ENCODE results near the gene PTPRN2. TPM values are rescaled to one million over a fixed set of nuclear protein-coding genes. Genes with fewer than 3 reads are reported as not detected.

Gene PTPRN2
- total and polyA plus RNA-seq, 7 donors = 3.2 to 7.1 (median 5.5) TPM

GRCh38 chr7:157827863-157828160 lies 759.8 kb downstream of the PTPRN2 start:
- intact Hi-C loops (cut with DNase I) = no loop called here
- TF ChIP-seq CTCF (IDR thresholded peaks at IDR 0.05) = no peak
- TF ChIP-seq POLR2AphosphoS5 (IDR thresholded peaks at IDR 0.05) = no peak
- TF ChIP-seq POLR2A (IDR thresholded peaks at IDR 0.05) = no peak
- no peak for TF ChIP-seq EP300 (IDR thresholded peaks at IDR 0.05)
- Histone ChIP-seq H3K9me3 (no peaks in the 10 kb centered on the region), H3K27me3 (no peaks in the 10 kb centered on the region), H3K4me1 (no peaks in the 10 kb centered on the region), H3K27ac (no peak overlapping the region), H3K4me3 (no peak overlapping the region), H3K36me3 (no peaks in the 10 kb centered on the region)
- WGBS, 2 donors = 78 to 85% methylated on average over 10 of the region's 10 CpGs
- DNase-seq = no peak

- Histone ChIP-seq H3K36me3 (no peaks in the 10 kb centered on the region), H3K27me3 (no peaks in the 10 kb centered on the region), H3K4me1 (no peaks in the 10 kb centered on the region), H3K9me3 (no peaks in the 10 kb centered on the region), H3K4me3 (no peak overlapping the region), H3K27ac (no peak overlapping the region)
- WGBS, 2 donors = 87 to 90% methylated on average over 23 of the region's 23 CpGs
- no peak for DNase-seq
- intact Hi-C loops (cut with DNase I) = no loop called here
- no peak for TF ChIP-seq POLR2AphosphoS5 (IDR thresholded peaks at IDR 0.05)
- no peak for TF ChIP-seq EP300 (IDR thresholded peaks at IDR 0.05)
Measured at GRCh38 chr7:157827045-157827862, 760.4 kb downstream of the PTPRN2 start.

GRCh38 chr7:157826566-157826965 lies 761.1 kb downstream of the PTPRN2 start:
- Histone ChIP-seq H3K9me3 (no peaks in the 10 kb centered on the region), H3K27ac (no peak overlapping the region), H3K4me3 (no peak overlapping the region), H3K4me1 (no peaks in the 10 kb centered on the region), H3K36me3 (no peaks in the 10 kb centered on the region), H3K27me3 (no peaks in the 10 kb centered on the region)
- no peak for TF ChIP-seq CTCF (IDR thresholded peaks at IDR 0.05)
- TF ChIP-seq POLR2A (IDR thresholded peaks at IDR 0.05) = no peak
- TF ChIP-seq EP300 (IDR thresholded peaks at IDR 0.05) = no peak
- no peak for TF ChIP-seq POLR2AphosphoS5 (IDR thresholded peaks at IDR 0.05)
- intact Hi-C loops (cut with DNase I) = no loop called here
- WGBS, 2 donors = 96 to 97% methylated on average over 17 of the region's 17 CpGs
- DNase-seq = no peak

GRCh38 chr7:157825325-157825724 lies 762.3 kb downstream of the PTPRN2 start:
- Histone ChIP-seq H3K27me3 (no peaks in the 10 kb centered on the region), H3K4me1 (no peaks in the 10 kb centered on the region), H3K36me3 (no peaks in the 10 kb centered on the region), H3K9me3 (no peaks in the 10 kb centered on the region), H3K4me3 (no peak overlapping the region), H3K27ac (no peak overlapping the region)
- no peak for DNase-seq
- WGBS, 2 donors = 68 to 72% methylated on average over 6 of the region's 6 CpGs
- TF ChIP-seq POLR2A (IDR thresholded peaks at IDR 0.05) = no peak
- TF ChIP-seq CTCF (IDR thresholded peaks at IDR 0.05) = no peak
- no peak for TF ChIP-seq EP300 (IDR thresholded peaks at IDR 0.05)
- TF ChIP-seq POLR2AphosphoS5 (IDR thresholded peaks at IDR 0.05) = no peak
- intact Hi-C loops (cut with DNase I) = no loop called here

GRCh38 chr7:157824819-157825121 lies 762.9 kb downstream of the PTPRN2 start:
- Histone ChIP-seq H3K9me3 (no peaks in the 10 kb centered on the region), H3K27me3 (no peaks in the 10 kb centered on the region), H3K4me3 (no peak overlapping the region), H3K36me3 (no peaks in the 10 kb centered on the region), H3K4me1 (no peaks in the 10 kb centered on the region), H3K27ac (no peak overlapping the region)
- DNase-seq = peak; percentile 21
- 87% methylated on average over 8 of the region's 8 CpGs for WGBS, 2 donors
- intact Hi-C loops (cut with DNase I) = no loop called here
- TF ChIP-seq POLR2AphosphoS5 (IDR thresholded peaks at IDR 0.05) (no peak), POLR2A (IDR thresholded peaks at IDR 0.05) (no peak), CTCF (IDR thresholded peaks at IDR 0.05) (no peak), EP300 (IDR thresholded peaks at IDR 0.05) (no peak)

Measured in sigmoid colon (tissue), 7 donors.